Pancreas (tissue), 10 donors: Measurements from ENCODE around the gene OCRL. TPM values are rescaled to one million over a fixed set of nuclear protein-coding genes. Genes with fewer than 3 reads are reported as not detected.

ENCODE experiments used
- ATAC-seq, 4 donors: fragments of 200-7000 bp; cut with Tn5 transposase; one replicate each; pipeline versions ENCODE4 v1.8.0 to v1.9.1; 2020; ENCODE audit warnings: mild to moderate bottlenecking in 4 of 4, moderate library complexity in 4 of 4
- DNase-seq, 6 donors: peaks; one replicate each; pipeline ENCODE4 v3.0.0-alpha.2; 2020
- FAIRE-seq: peaks from 2 replicates; lab custom pipeline; 2012; peaks lifted over from hg19 to GRCh38; lab: Jason Lieb, UNC
- H3K27ac ChIP-seq, 4 donors: fragments of 200-600 bp; sonication (generic); 1 replicate in 3 of 4; 2 replicates in 1 of 4; pipeline versions ENCODE4 v1.5.0 to v1.8.0; 2020
- H3K27me3 ChIP-seq, 4 donors: fragments of 200-600 bp; one replicate each; pipeline ENCODE4 v1.8.0; 2021
- H3K36me3 ChIP-seq, 3 donors: fragments of 200-600 bp; sonication (generic) in 1 of 3; one replicate each; pipeline versions ENCODE4 v1.5.0 to v1.8.0; 2020 to 2021
- H3K4me1 ChIP-seq, 3 donors: fragments of 200-600 bp; one replicate each; pipeline ENCODE4 v1.8.0; 2021
- H3K4me3 ChIP-seq, 4 donors: fragments of 200-600 bp; sonication (generic) in 2 of 4; one replicate each; pipeline versions ENCODE4 v1.5.0 to v1.8.0; 2020 to 2021
- H3K9me3 ChIP-seq, 4 donors: fragments of 200-600 bp; one replicate each; pipeline ENCODE4 v1.8.0; 2021
- CTCF ChIP-seq, 4 donors: fragments of 200-600 bp; sonication (generic) in 3 of 4; IDR thresholded peaks; one replicate each; pipeline versions ENCODE4 v1.5.0 to v1.8.0; 2021; ENCODE audit warnings: antibody characterized with exemption in 4 of 4
- WGBS, 2 donors: extraction: QIAGEN DNeasy Blood & Tissue Kit; methylation state at CpG; one replicate each; pipeline ENCODE4 v1.1.7; 2013; 5-methylcytosine and 5-hydroxymethylcytosine counted together
- intact Hi-C, 3 donors: fragments of 100-400 bp; cut with DNase I; formaldehyde crosslinking; loops; one replicate each; pipeline versions ENCODE4 v1.11.1 to v1.14.2; 2022
- polyA plus RNA-seq, 2 donors: library from polyadenylated mRNA; stranded (reverse); fragments of 200-250 nt; gene quantifications; one replicate each; pipeline ENCODE4 v1.2.3, GENCODE V29; 2013
- total RNA-seq, 6 donors: library from RNA; stranded (reverse); fragmentation: NEBNext Ultra II Directional in 4 of 6; extraction: Animal tissue kit (Norgen Biotek cat#: 25700) in 4 of 6; gene quantifications; one replicate each; pipeline versions ENCODE4 v1.2.1 to v1.2.4, GENCODE V29; 2021 to 2023
- donor health status: healthy with polysubstance abuse.
- donor health status: DM: no; HTN: no; CAD: no; lungs with moderate emphysema.
- donor health status: DM: no; HTN: no; CAD: no.
- donor health status: control.
- donor health status: control.
- donor health status: Bipolar disorder and iron deficiency.
- donor health status: DM: yes; HTN: yes; CAD: no.
- donor health status: DM: no; HTN: no; CAD: no.
- donor health status: DM: no; HTN: no; CAD: no.
- donor health status: DM: yes; HTN: yes; CAD: no.

Gene OCRL
- total and polyA plus RNA-seq, 8 donors: 6.9 to 16.2 (median 9.7) TPM

- H3K27ac ChIP-seq: no peak overlapping the region
- DNase-seq: no peak
- H3K4me1 ChIP-seq: no peaks in the 10 kb centered on the region
- ATAC-seq: no peak
- no peak for TF ChIP-seq CTCF (IDR thresholded peaks at IDR 0.05)
- intact Hi-C loops: no loop called here
- 70 to 88% methylated on average over 5 of the region's 5 CpGs for WGBS, 2 donors
- no peaks in the 10 kb centered on the region for H3K36me3 ChIP-seq
- no peak for FAIRE-seq
- H3K4me3 ChIP-seq: no peak overlapping the region
- H3K9me3 ChIP-seq: no peaks in the 10 kb centered on the region
- no peaks in the 10 kb centered on the region for H3K27me3 ChIP-seq
These were observed 57.8 kb downstream of the OCRL start for GRCh38 chrX:129597905-129598304.

GRCh38 chrX:129599499-129599898 is 59.4 kb downstream of the OCRL start:
- FAIRE-seq (no peak), ATAC-seq (no peak), DNase-seq (no peak)
- no peak for TF ChIP-seq CTCF (IDR thresholded peaks at IDR 0.05)
- no peaks in the 10 kb centered on the region for H3K4me1 ChIP-seq
- no peak overlapping the region for H3K4me3 ChIP-seq
- WGBS, 2 donors: 60 to 76% methylated on average over 5 of the region's 5 CpGs
- H3K9me3 ChIP-seq: no peaks in the 10 kb centered on the region
- no peaks in the 10 kb centered on the region for H3K36me3 ChIP-seq
- H3K27me3 ChIP-seq: no peaks in the 10 kb centered on the region
- intact Hi-C loops: no loop called here
- H3K27ac ChIP-seq: no peak overlapping the region

GRCh38 chrX:129599996-129600395 is 59.9 kb downstream of the OCRL start:
- FAIRE-seq: no peak
- no peak for ATAC-seq
- intact Hi-C loops: no loop called here

GRCh38 chrX:129600981-129601424 is 60.9 kb downstream of the OCRL start:
- Histone ChIP-seq H3K4me1 (no peaks in the 10 kb centered on the region), H3K36me3 (no peaks in the 10 kb centered on the region), H3K27me3 (peaks cover 0 to 6% (median 0%) of the 10 kb centered on the region in 4 donors), H3K27ac (no peak overlapping the region), H3K4me3 (no peak overlapping the region), H3K9me3 (no peaks in the 10 kb centered on the region)
- ATAC-seq (peak in 2 of 4 donors; percentile 37 to 42), DNase-seq (no peak), FAIRE-seq (no peak)
- intact Hi-C loops: no loop called here
- 38 to 40% methylated on average over 11 of the region's 11 CpGs for WGBS, 2 donors
- peak; percentile 16 to 56 (median 32) for TF ChIP-seq CTCF (IDR thresholded peaks at IDR 0.05)

More at GRCh38 chrX:129599996-129600395, 59.9 kb downstream of the OCRL start:
- WGBS, 2 donors: 51 to 71% methylated on average over 5 of the region's 5 CpGs
- Histone ChIP-seq H3K36me3 (no peaks in the 10 kb centered on the region), H3K4me1 (no peaks in the 10 kb centered on the region), H3K27me3 (peaks cover 0 to 1% (median 0%) of the 10 kb centered on the region in 4 donors), H3K4me3 (no peak overlapping the region), H3K9me3 (no peaks in the 10 kb centered on the region), H3K27ac (no peak overlapping the region)
- DNase-seq: no peak
- TF ChIP-seq CTCF (IDR thresholded peaks at IDR 0.05): no peak

GRCh38 chrX:129606918-129607317 is 66.9 kb downstream of the OCRL start:
- no peaks in the 10 kb centered on the region for H3K4me1 ChIP-seq
- peak; percentile 55 to 80 (median 61) for TF ChIP-seq CTCF (IDR thresholded peaks at IDR 0.05)
- H3K36me3 ChIP-seq: no peaks in the 10 kb centered on the region
- H3K9me3 ChIP-seq: no peaks in the 10 kb centered on the region
- intact Hi-C loops: no loop called here
- ATAC-seq: peak; percentile 62 to 85 (median 78)
- 6 to 8% methylated on average over 5 of the region's 5 CpGs for WGBS, 2 donors
- DNase-seq: peak in 4 of 6 donors; percentile 30 to 66 (median 52)
- H3K27ac ChIP-seq: no peak overlapping the region
- no peak overlapping the region for H3K4me3 ChIP-seq
- peaks cover 0 to 8% (median 0%) of the 10 kb centered on the region in 4 donors for H3K27me3 ChIP-seq
- FAIRE-seq: peak; percentile 76
